T47D (cell line): ENCODE results near the gene C6orf62.
"Not testable (repeated sequence)": the region's sequence is repeated elsewhere in the genome, so short reads cannot be mapped to it uniquely, and the experiment has no call there.

ENCODE experiments used
- DNase-seq, 2 experiments: peaks; one replicate each; pipeline versions ENCODE4 v3.0.0 to v3.0.0-alpha.2; 2011 to 2012; ENCODE audit warnings: low read depth in 1 of 2, low spot score in 1 of 2
- JUND ChIP-seq: IDR thresholded peaks from 2 replicates; pipeline ENCODE4 v1.6.1; 2012; ENCODE audit warnings: low read depth
- in situ Hi-C: cut with HindIII; loops from 2 replicates; pipeline ENCODE4 v1.10.0; 2016; ENCODE audit warnings: low sequenced_read_pairs, low pct_unique_long_range_greater_than_20kb

C6orf62 gene

DNA sequence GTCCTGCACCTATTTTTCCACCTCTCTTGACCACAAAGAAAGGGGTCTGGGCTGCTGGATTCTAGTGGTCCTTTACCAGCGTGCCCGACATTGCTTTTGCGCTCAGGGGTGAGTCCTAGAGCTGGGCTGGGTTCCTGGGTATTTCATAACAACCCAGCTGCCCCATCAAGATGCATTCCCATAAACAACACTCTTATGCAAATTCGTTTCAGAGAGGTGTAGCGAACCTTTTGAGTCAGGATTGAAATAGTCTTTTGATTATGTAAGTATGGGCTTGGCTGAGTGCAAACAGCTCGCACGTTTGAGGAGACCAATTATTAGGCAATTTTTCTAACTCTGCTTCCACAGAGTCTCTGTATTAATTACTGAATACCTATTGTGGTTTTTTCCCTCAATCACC, 38.4 kb downstream of the C6orf62 start:
- in situ Hi-C loops: no loop called here
- TF ChIP-seq JUND: no peak
- no peak for DNase-seq

GRCh38 chr6:24678792-24679352, 40.1 kb downstream of the C6orf62 start:
- in situ Hi-C loops, DNase-seq: not testable (repeated sequence)

DNA sequence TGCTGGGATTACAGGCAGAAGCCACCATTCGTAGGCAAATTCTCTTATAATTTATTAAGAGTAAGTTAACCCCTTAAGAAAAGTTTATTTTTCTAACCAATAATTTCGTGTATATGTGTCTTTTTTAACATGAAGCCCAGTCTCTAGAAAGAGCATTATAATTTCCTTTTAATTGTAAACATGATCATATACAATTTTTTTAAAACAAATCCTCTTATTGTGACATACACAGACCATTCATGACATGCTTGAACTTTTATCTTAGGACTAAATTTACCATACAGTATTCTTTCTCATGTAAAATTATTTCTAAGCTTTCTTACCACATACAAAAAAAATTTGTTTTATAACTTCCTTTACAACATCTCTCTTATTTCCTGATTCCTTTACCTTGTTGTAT, 45.3 kb downstream of the C6orf62 start:
- TF ChIP-seq JUND: no peak
- in situ Hi-C loops: no loop called here
- DNase-seq: no peak

- DNase-seq: no peak
- in situ Hi-C loops: no loop called here
- no peak for TF ChIP-seq JUND
Observed at GRCh38 chr6:24672620-24673182, 46.3 kb downstream of the C6orf62 start.

GRCh38 chr6:24671077-24671476, 47.9 kb downstream of the C6orf62 start:
- DNase-seq, in situ Hi-C loops: not testable (repeated sequence)

GRCh38 chr6:24670492-24670891, 48.5 kb downstream of the C6orf62 start:
- DNase-seq, in situ Hi-C loops: not testable (repeated sequence)

- TF ChIP-seq JUND: no peak
- in situ Hi-C loops: no loop called here
- no peak for DNase-seq
Observed at GRCh38 chr6:24668997-24669361, 50.0 kb downstream of the C6orf62 start.

- DNase-seq, in situ Hi-C loops: not testable (repeated sequence)
Observed at GRCh38 chr6:24668066-24668996, 50.6 kb downstream of the C6orf62 start.

DNA sequence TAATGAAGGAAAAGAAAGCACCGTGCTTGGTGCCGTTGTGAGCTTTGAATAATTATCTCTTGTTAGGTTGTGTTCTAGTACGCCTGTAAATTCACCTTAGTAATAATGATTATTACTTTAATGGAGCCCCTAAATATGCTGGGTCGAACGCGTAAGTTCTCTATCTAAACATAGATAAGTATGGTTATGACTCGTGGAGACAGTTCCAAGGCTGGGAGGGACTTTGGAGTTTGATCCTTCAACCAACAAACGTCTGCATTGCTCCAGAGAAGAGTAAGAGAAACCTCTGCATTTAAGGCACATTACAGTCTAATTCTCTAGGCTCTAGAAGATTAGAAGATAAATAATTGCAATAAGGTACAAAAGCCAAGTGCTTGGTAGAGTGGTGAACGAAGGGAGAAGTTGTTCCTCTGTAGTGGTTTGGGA, 51.6 kb downstream of the C6orf62 start:
- no peak for DNase-seq
- in situ Hi-C loops: no loop called here
- no peak for TF ChIP-seq JUND

DNA sequence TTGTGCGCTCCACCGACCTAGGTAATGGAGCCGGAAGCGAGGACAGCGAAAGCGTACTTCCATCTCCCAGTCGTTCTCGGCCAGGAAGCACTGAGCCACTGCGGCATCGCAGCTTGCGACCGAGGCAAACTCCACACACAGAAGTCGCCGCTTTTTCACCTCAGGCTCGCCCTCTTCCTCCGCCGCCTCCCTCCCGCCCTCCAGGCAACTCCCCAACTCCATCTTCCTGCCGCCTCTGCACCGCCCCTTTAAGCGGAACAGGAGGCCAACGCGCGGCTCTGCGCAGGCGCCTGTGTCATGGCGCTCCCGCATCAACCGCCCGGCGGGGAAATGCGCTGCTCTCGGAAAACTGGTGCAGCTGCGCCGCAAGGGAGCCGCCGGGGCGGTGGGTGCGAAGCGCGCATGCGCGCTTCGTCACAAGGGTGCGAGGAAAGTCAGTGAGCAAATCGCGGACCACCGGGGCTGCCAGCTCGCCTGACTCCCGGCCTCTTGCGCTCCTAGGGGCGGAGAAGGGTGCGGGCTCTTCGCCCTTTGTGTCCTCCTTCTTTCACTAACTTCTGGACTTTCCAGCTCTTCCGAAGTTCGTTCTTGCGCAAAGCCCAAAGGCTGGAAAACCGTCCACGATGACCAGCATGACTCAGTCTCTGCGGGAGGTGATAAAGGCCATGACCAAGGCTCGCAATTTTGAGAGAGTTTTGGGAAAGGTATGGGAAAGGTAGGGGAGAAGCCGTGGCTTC, 52.1 kb downstream of the C6orf62 start, which contains the start of the genes ACOT13 and TDP2:
TSS of gene ACOT13 (plus strand) at position 437 of the 737 bp plus-strand sequence. CDS start at position 624, 187 bp downstream.
TSS of gene TDP2 (minus strand) at position 259 of the 737 bp plus-strand sequence. CDS start at position 222, 37 bp downstream.
- in situ Hi-C loops: no loop called here
- TF ChIP-seq JUND: no peak
- peak; percentile 79 to 96 for DNase-seq

GRCh38 chr6:24666097-24666640, 52.8 kb downstream of the C6orf62 start:
- peak in 1 of 2 experiments; percentile 29 for DNase-seq
- no peak for TF ChIP-seq JUND
- in situ Hi-C loops: no loop called here

DNA sequence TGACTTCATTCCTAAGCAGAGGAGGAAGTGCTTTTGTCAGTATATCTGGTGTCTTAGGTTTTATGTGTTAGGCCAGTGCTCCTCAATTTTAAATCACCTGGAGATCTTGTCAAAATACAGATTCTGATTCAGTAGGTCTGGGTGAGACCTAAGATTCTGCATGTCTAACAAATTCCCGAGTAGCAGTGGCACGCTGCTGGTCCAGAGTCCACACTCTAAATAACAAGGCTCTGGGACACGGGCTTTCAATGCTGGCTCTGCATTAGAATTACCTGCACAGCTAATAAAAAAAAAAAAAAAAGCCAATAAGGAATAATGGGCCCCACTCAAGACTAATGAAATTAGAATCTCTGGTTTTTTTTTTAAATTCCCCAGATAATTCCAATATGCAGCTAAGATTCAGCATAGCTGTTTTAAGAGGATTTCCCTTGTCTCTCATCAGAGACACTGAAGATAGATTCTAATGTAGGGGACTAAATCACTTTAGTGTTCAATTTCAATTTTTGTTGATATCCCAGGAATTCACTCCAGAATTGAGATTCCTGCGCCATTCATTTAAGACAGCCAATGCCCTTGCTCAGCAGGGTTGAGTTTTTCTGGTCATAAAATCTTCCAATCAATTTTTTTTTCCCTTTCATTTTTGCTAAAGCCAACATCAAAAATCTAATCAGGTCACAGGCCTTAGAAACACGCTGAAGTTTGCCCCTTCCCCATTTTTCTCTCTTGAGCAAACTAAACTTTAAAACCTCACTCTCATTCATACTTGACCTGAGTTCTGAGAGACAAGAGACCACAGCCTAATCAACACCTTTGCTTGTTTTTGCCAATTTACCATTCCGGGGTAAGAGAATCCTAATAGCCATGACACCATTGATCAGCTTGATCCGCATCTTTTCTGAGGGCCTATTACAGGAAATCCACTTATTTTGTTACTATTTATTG, 54.6 kb downstream of the C6orf62 start:
- in situ Hi-C loops: no loop called here
- TF ChIP-seq JUND: no peak

More for the DNA sequence above, 54.6 kb downstream of the C6orf62 start:
- no peak for DNase-seq
